Measurements from ENCODE around the gene RPIA.

- TF ChIP-seq, protein P1, sequence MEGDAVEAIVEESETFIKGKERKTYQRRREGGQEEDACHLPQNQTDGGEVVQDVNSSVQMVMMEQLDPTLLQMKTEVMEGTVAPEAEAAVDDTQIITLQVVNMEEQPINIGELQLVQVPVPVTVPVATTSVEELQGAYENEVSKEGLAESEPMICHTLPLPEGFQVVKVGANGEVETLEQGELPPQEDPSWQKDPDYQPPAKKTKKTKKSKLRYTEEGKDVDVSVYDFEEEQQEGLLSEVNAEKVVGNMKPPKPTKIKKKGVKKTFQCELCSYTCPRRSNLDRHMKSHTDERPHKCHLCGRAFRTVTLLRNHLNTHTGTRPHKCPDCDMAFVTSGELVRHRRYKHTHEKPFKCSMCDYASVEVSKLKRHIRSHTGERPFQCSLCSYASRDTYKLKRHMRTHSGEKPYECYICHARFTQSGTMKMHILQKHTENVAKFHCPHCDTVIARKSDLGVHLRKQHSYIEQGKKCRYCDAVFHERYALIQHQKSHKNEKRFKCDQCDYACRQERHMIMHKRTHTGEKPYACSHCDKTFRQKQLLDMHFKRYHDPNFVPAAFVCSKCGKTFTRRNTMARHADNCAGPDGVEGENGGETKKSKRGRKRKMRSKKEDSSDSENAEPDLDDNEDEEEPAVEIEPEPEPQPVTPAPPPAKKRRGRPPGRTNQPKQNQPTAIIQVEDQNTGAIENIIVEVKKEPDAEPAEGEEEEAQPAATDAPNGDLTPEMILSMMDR (IDR thresholded peaks at IDR 0.05), result no peak
- TF ChIP-seq EZH2 (IDR thresholded peaks at IDR 0.05) (no peak), EZH2phosphoT487 (IDR thresholded peaks at IDR 0.05) (no peak)
Measured at GRCh38 chr2:88666576-88666975, 24.9 kb upstream of the RPIA start.
